ENCODE results near the gene CDKAL1. TPM values are rescaled to one million over a fixed set of nuclear protein-coding genes. Genes with fewer than 3 reads are reported as not detected.

Gene CDKAL1
- total and polyA plus RNA-seq, 2 of the 8 experiments (the other 6 are each of a cell fraction or from before 2014, with no cell fraction given), result 8.4 to 24.6 TPM

DNA sequence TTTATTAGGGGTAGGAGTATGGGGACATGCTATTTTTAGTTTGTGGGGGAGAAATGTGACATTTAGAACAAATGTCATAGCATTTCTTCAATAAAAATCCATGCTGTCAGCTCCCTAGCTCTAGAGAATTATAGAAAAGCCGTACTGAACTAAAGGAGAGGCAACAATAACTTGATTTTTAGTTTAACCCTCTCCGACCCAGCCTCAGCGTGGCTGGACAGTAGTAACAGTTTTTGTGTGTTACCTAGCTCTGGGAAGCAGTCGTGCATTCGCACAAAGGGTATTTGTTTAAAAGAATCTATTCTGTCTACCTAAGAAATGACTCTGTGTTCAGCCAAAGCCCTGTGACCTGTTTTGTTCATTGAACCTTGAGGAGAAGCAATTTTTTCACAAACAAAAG lies 616.9 kb downstream of the CDKAL1 start:
- no peak overlapping the region for H3K4me3 ChIP-seq (ENCODE audit: extremely low read depth in 1 of 4, insufficient read depth in 2 of 4, low read depth in 3 of 4, low read length in 4 of 4)
- H3K36me3 ChIP-seq (ENCODE audit: control insufficient read depth in 2 of 4, insufficient read depth in 4 of 4, low read length in 3 of 4), result no peaks in the 10 kb centered on the region
- H2BK5ac ChIP-seq (ENCODE audit: low read depth, low read length), result no peak overlapping the region
- H3K14ac ChIP-seq (ENCODE audit: insufficient read length), result no peak overlapping the region
- no peaks in the 10 kb centered on the region for H3K79me1 ChIP-seq (ENCODE audit: low read depth, low read length)
- H4K8ac ChIP-seq (ENCODE audit: extremely low read depth, insufficient read depth, low read length), result no peak overlapping the region
- no peak overlapping the region for H2BK20ac ChIP-seq (ENCODE audit: low read length)
- no peak overlapping the region for H4K91ac ChIP-seq (replicated peaks; ENCODE audit: insufficient read length, low read length)
- no peak overlapping the region for H2AFZ ChIP-seq (ENCODE audit: low read length)
- H3K4me1 ChIP-seq (replicated peaks in 1 of 4; ENCODE audit: control insufficient read depth in 3 of 4, insufficient read depth in 4 of 4, low read length in 3 of 4), result no peaks in the 10 kb centered on the region
- ChIA-PET POLR2A (ENCODE audit: partially characterized antibody) (no interaction called here), CTCF (ENCODE audit: partially characterized antibody) (no interaction called here)
- no peak overlapping the region for H2AK5ac ChIP-seq (ENCODE audit: low read depth, low read length)
- no peaks in the 10 kb centered on the region for H4K20me1 ChIP-seq (replicated peaks in 1 of 2; ENCODE audit: control insufficient read depth in 1 of 2, insufficient read depth in 2 of 2, low read length in 2 of 2)
- no peak overlapping the region for H3K4me2 ChIP-seq (ENCODE audit: insufficient read depth in 1 of 2, low read depth in 2 of 2, low read length in 2 of 2)
- H3K4ac ChIP-seq (replicated peaks; ENCODE audit: insufficient read length, low read depth, low read length), result no peak overlapping the region
- H3K9ac ChIP-seq (replicated peaks in 1 of 4; ENCODE audit: extremely low read depth in 1 of 4, low read depth in 3 of 4, low read length in 3 of 4), result no peak overlapping the region
- 67% methylated on average over 5 of the region's 5 CpGs; no CpG with 5 or more reads in 1 of the 2 experiments for WGBS, 2 experiments (ENCODE audit: extremely low coverage in 1 of 2, insufficient coverage in 1 of 2, insufficient read length in 1 of 2, insufficient replicate concordance in 2 of 2, low coverage in 1 of 2, low lambda C conversion rate in 2 of 2, missing lambda C conversion rate in 1 of 2)
- H4K5ac ChIP-seq (ENCODE audit: insufficient read length, low read depth, low read length), result no peak overlapping the region
- no peak overlapping the region for H3K27ac ChIP-seq (ENCODE audit: low read depth, low read length)
- H3K27me3 ChIP-seq (replicated peaks in 1 of 4; ENCODE audit: control insufficient read depth in 3 of 4, extremely low read depth in 1 of 4, insufficient read depth in 3 of 4, low read length in 3 of 4), result no peaks in the 10 kb centered on the region
- no peaks in the 10 kb centered on the region for H3K23me2 ChIP-seq (ENCODE audit: low read depth, low read length)
- H3K79me2 ChIP-seq (ENCODE audit: control insufficient read depth in 1 of 2, insufficient read depth in 2 of 2, low read length in 2 of 2), result no peaks in the 10 kb centered on the region
- H3K23ac ChIP-seq (ENCODE audit: insufficient read length), result no peak overlapping the region
- no peak for TF ChIP-seq POU5F1 (IDR thresholded peaks at IDR 0.05; ENCODE audit: low read depth, low read length)
- TF ChIP-seq CHD1 (IDR thresholded peaks at IDR 0.05; ENCODE audit: low read depth, low read length), result no peak
- TF ChIP-seq ATF3 (IDR thresholded peaks at IDR 0.05; ENCODE audit: insufficient read depth, low read depth, low read length), result no peak
- no peak for TF ChIP-seq SIRT6 (IDR thresholded peaks at IDR 0.05; ENCODE audit: low read length)
- TF ChIP-seq JUND (IDR thresholded peaks at IDR 0.05; ENCODE audit: low read length), result no peak
- no peak for TF ChIP-seq SP1 (IDR thresholded peaks at IDR 0.05; ENCODE audit: low read depth, low read length)
- TF ChIP-seq ATF2 (IDR thresholded peaks at IDR 0.05; ENCODE audit: low read length), result no peak
- no peak for TF ChIP-seq POLR2A (IDR thresholded peaks at IDR 0.05; ENCODE audit: control extremely low read depth in 1 of 2, low read depth in 2 of 2, low read length in 2 of 2)
- TF ChIP-seq TEAD4 (IDR thresholded peaks at IDR 0.05; ENCODE audit: low read depth, low read length), result no peak
- TF ChIP-seq CTBP2 (IDR thresholded peaks at IDR 0.05; ENCODE audit: borderline replicate concordance, insufficient read depth, insufficient read length, low read length), result no peak
- H2BK120ac ChIP-seq (replicated peaks; ENCODE audit: low read depth, low read length), result no peak overlapping the region
- H3K9me3 ChIP-seq (ENCODE audit: insufficient read depth in 2 of 2, low read depth in 1 of 2, low read length in 1 of 2), result no peaks in the 10 kb centered on the region
- no peak for FAIRE-seq
- H2BK15ac ChIP-seq (ENCODE audit: low read length), result no peak overlapping the region
- DNase-seq (ENCODE audit: low read depth in 1 of 2, low spot score in 2 of 2), result no peak
- no peak overlapping the region for H3K56ac ChIP-seq (replicated peaks; ENCODE audit: insufficient read length, low read depth, low read length)
- no peak overlapping the region for H3K18ac ChIP-seq (ENCODE audit: extremely low read depth, low read length)
- H2BK12ac ChIP-seq (ENCODE audit: low read depth, low read length), result no peak overlapping the region

All from H1 (cell line).